ENCODE data around the gene SPATA3. TPM values are rescaled to one million over a fixed set of nuclear protein-coding genes. Genes with fewer than 3 reads are reported as not detected.

The SPATA3 gene
- total and polyA plus RNA-seq, 2 experiments from 2014 or later: not detected

GRCh38 chr2:231051116-231051515 lies 55.2 kb downstream of the SPATA3 start (continued):
- TF ChIP-seq REST (IDR thresholded peaks at IDR 0.05; ENCODE audit: unreplicated experiment) (no peak), NANOG (IDR thresholded peaks at IDR 0.05; ENCODE audit: borderline replicate concordance) (no peak), CTCF (conservative IDR thresholded peaks at IDR 0.05; ENCODE audit: low read depth in 2 of 2) (no peak), STAT1 (IDR thresholded peaks at IDR 0.05; ENCODE audit: unreplicated experiment) (no peak), POLR2AphosphoS5 (IDR thresholded peaks at IDR 0.05; ENCODE audit: low read depth) (no peak), EZH2phosphoT487 (IDR thresholded peaks at IDR 0.05; ENCODE audit: unreplicated experiment) (no peak)

- Histone ChIP-seq H3K9me2 (ENCODE audit: insufficient read depth) (no peaks in the 10 kb centered on the region), H3K4me1 (ENCODE audit: insufficient read depth) (peaks cover 7% of the 10 kb centered on the region), H3K4me3 (peak overlapping the region; percentile 76), H3F3A (replicated peaks; ENCODE audit: low read depth) (no peaks in the 10 kb centered on the region), H3K27ac (ENCODE audit: low read depth) (no peak overlapping the region), H4K20me1 (replicated peaks; ENCODE audit: insufficient read depth) (0 out of 2 replicates have a peak, but pooled peaks cover 3% of the 10 kb centered on the region), H2AFZ (peak overlapping the region; percentile 99), H3K79me2 (replicated peaks; ENCODE audit: insufficient read depth) (peaks cover 9% of the 10 kb centered on the region), H3K4me2 (peak overlapping the region; percentile 94), H3K27me3 (ENCODE audit: insufficient read depth) (peaks cover 24% of the 10 kb centered on the region), H3K36me3 (ENCODE audit: insufficient read depth) (no peaks in the 10 kb centered on the region)
- peaks cover 23% of the 10 kb centered on the region for H3K27me3 Mint-ChIP-seq (ENCODE audit: insufficient read depth, low read depth, poor library complexity)
- H3K4me3 Mint-ChIP-seq: peak overlapping the region; percentile 78
- ATAC-seq: peak; percentile 83
- peaks cover 12% of the 10 kb centered on the region; the same call in 2 of the 3 replicates for H3K4me1 Mint-ChIP-seq
- DNase-seq (ENCODE audit: low spot score): peak; percentile 96
- TF ChIP-seq CTCF (conservative IDR thresholded peaks at IDR 0.05; ENCODE audit: low read depth in 2 of 2) (peak; percentile 75 to 95), JUNB (IDR thresholded peaks at IDR 0.05; ENCODE audit: unreplicated experiment) (no peak), CREB1 (CRISPR knock-in tag; IDR thresholded peaks at IDR 0.05; ENCODE audit: low read depth) (no peak), POLR2AphosphoS5 (IDR thresholded peaks at IDR 0.05; ENCODE audit: low read depth) (peak; percentile 55; the same call in 1 of the 2 replicates), ZNF114 (CRISPR knock-in tag; IDR thresholded peaks at IDR 0.05) (no peak), REST (IDR thresholded peaks at IDR 0.05; ENCODE audit: unreplicated experiment) (no peak), ZNF331 (CRISPR knock-in tag; IDR thresholded peaks at IDR 0.05; ENCODE audit: low read depth) (no peak), EZH2 (IDR thresholded peaks at IDR 0.05; ENCODE audit: low read depth, unreplicated experiment) (peak; percentile 45)
- H3K36me3 Mint-ChIP-seq (ENCODE audit: low read depth): no peaks in the 10 kb centered on the region
- H3K27ac Mint-ChIP-seq: no peak overlapping the region
- H3K9me3 Mint-ChIP-seq: no peaks in the 10 kb centered on the region; the same call in 2 of the 3 replicates
Observed at GRCh38 chr2:231052494-231053451, 56.9 kb downstream of the SPATA3 start.
